ENCODE data around the gene PANK4. TPM values are rescaled to one million over a fixed set of nuclear protein-coding genes. Genes with fewer than 3 reads are reported as not detected.

The PANK4 gene
- total and polyA plus RNA-seq, 2 of the 8 experiments (the other 6 are each of a cell fraction or from before 2014, with no cell fraction given), result 20.1 to 29.7 TPM

GRCh38 chr1:2508180-2508579, 18.2 kb downstream of the PANK4 start:
- no peak overlapping the region for H2AK5ac ChIP-seq (ENCODE audit: low read depth, low read length)
- DNase-seq (ENCODE audit: low read depth in 1 of 2, low spot score in 2 of 2) (no peak), FAIRE-seq (no peak)
- H3K4me2 ChIP-seq (ENCODE audit: insufficient read depth in 1 of 2, low read depth in 2 of 2, low read length in 2 of 2), result no peak overlapping the region
- H4K5ac ChIP-seq (ENCODE audit: insufficient read length, low read depth, low read length), result no peak overlapping the region
- peaks cover 6 to 18% of the 10 kb centered on the region in 2 experiments for H4K20me1 ChIP-seq (replicated peaks in 1 of 2; ENCODE audit: control insufficient read depth in 1 of 2, insufficient read depth in 2 of 2, low read length in 2 of 2)
- no peaks in the 10 kb centered on the region for H3K23me2 ChIP-seq (ENCODE audit: low read depth, low read length)
- H3K36me3 ChIP-seq (ENCODE audit: control insufficient read depth in 2 of 4, insufficient read depth in 4 of 4, low read length in 3 of 4), result peaks cover 8 to 35% (median 20%) of the 10 kb centered on the region in 4 experiments; a peak in 6 of 8 replicates
- H3K9ac ChIP-seq (replicated peaks in 1 of 4; ENCODE audit: extremely low read depth in 1 of 4, low read depth in 3 of 4, low read length in 3 of 4), result no peak overlapping the region
- H2BK20ac ChIP-seq (ENCODE audit: low read length), result no peak overlapping the region
- H3K4me1 ChIP-seq (replicated peaks in 1 of 4; ENCODE audit: control insufficient read depth in 3 of 4, insufficient read depth in 4 of 4, low read length in 3 of 4), result no peaks in the 10 kb centered on the region; a peak in 1 of 7 replicates
- no peak overlapping the region for H2BK120ac ChIP-seq (replicated peaks; ENCODE audit: low read depth, low read length)
- H3K79me2 ChIP-seq (ENCODE audit: control insufficient read depth in 1 of 2, insufficient read depth in 2 of 2, low read length in 2 of 2), result no peaks in the 10 kb centered on the region
- H3K4ac ChIP-seq (replicated peaks; ENCODE audit: insufficient read length, low read depth, low read length), result no peak overlapping the region
- H3K79me1 ChIP-seq (ENCODE audit: low read depth, low read length), result no peaks in the 10 kb centered on the region; the same call in 1 of the 2 replicates
- H2BK15ac ChIP-seq (ENCODE audit: low read length), result no peak overlapping the region
- no peak overlapping the region for H4K91ac ChIP-seq (replicated peaks; ENCODE audit: insufficient read length, low read length)
- H4K8ac ChIP-seq (ENCODE audit: extremely low read depth, insufficient read depth, low read length), result no peak overlapping the region
- WGBS, 2 experiments (ENCODE audit: extremely low coverage in 1 of 2, insufficient coverage in 1 of 2, insufficient read length in 1 of 2, insufficient replicate concordance in 2 of 2, low coverage in 1 of 2, low lambda C conversion rate in 2 of 2, missing lambda C conversion rate in 1 of 2), result 92% methylated on average over 20 of the region's 24 CpGs; no CpG with 5 or more reads in 1 of the 2 experiments
- H2BK5ac ChIP-seq (ENCODE audit: low read depth, low read length), result no peak overlapping the region
- H3K18ac ChIP-seq (ENCODE audit: extremely low read depth, low read length), result no peak overlapping the region
- ChIA-PET CTCF (ENCODE audit: partially characterized antibody) (interaction anchor here (1.2 to 2.4 kb wide), 4 partner anchors 13 to 93 kb away, joined by 3 to 9 read pairs (median 4); no protein-coding TSS in a partner anchor), POLR2A (ENCODE audit: partially characterized antibody) (interaction anchor here (1.3 to 2.8 kb wide), 2 partner anchors 11 to 18 kb away, joined by 3 to 11 read pairs; partner anchors contain the start of gene PANK4)
- no peak overlapping the region for H2BK12ac ChIP-seq (ENCODE audit: low read depth, low read length)
- H3K23ac ChIP-seq (ENCODE audit: insufficient read length), result no peak overlapping the region
- H3K27me3 ChIP-seq (replicated peaks in 1 of 4; ENCODE audit: control insufficient read depth in 3 of 4, extremely low read depth in 1 of 4, insufficient read depth in 3 of 4, low read length in 3 of 4), result no peaks in the 10 kb centered on the region
- H2AFZ ChIP-seq (ENCODE audit: low read length), result no peak overlapping the region
- no peak overlapping the region for H3K4me3 ChIP-seq (ENCODE audit: extremely low read depth in 1 of 4, insufficient read depth in 2 of 4, low read depth in 3 of 4, low read length in 4 of 4)
- no peak overlapping the region for H3K56ac ChIP-seq (replicated peaks; ENCODE audit: insufficient read length, low read depth, low read length)
- no peak overlapping the region for H3K27ac ChIP-seq (ENCODE audit: low read depth, low read length)
- H3K14ac ChIP-seq (ENCODE audit: insufficient read length), result no peak overlapping the region
- H3K9me3 ChIP-seq (ENCODE audit: insufficient read depth in 2 of 2, low read depth in 1 of 2, low read length in 1 of 2), result no peaks in the 10 kb centered on the region
- TF ChIP-seq RNF2 (IDR thresholded peaks at IDR 0.05; ENCODE audit: borderline replicate concordance, low read depth, low read length, missing control alignments, poor library complexity, severe bottlenecking), result no peak

Measured in H1 (cell line).